AG08395 (cell line): ENCODE results near the gene DISC1.

Experiments
- DNase-seq: peaks from one replicate; pipeline ENCODE4 v3.0.0; 2012; ENCODE audit warnings: mixed read lengths, low spot score

Gene DISC1

GRCh38 chr1:231695439-231696255 is 69.1 kb downstream of the DISC1 start:
- peak; percentile 14 for DNase-seq

- no peak for DNase-seq
These were observed 73.2 kb downstream of the DISC1 start for GRCh38 chr1:231699784-231700183.

- DNase-seq = no peak
These were observed 74.7 kb downstream of the DISC1 start for GRCh38 chr1:231701306-231701705.

GRCh38 chr1:231702331-231702730 is 75.7 kb downstream of the DISC1 start:
- DNase-seq = no peak

GRCh38 chr1:231702804-231703203 is 76.2 kb downstream of the DISC1 start:
- peak; percentile 62 for DNase-seq

GRCh38 chr1:231705806-231706760 is 79.5 kb downstream of the DISC1 start:
- no peak for DNase-seq

GRCh38 chr1:231706934-231707333 is 80.3 kb downstream of the DISC1 start:
- DNase-seq = no peak

GRCh38 chr1:231707407-231707806 is 80.8 kb downstream of the DISC1 start:
- no peak for DNase-seq

- no peak for DNase-seq
These were observed 81.8 kb downstream of the DISC1 start for GRCh38 chr1:231708394-231708793.

GRCh38 chr1:231714440-231714839 is 87.8 kb downstream of the DISC1 start:
- no peak for DNase-seq

GRCh38 chr1:231715816-231716722 is 89.5 kb downstream of the DISC1 start:
- DNase-seq = no peak

- DNase-seq = no peak
These were observed 90.3 kb downstream of the DISC1 start for GRCh38 chr1:231716879-231717278.

GRCh38 chr1:231719485-231720183 is 93.0 kb downstream of the DISC1 start:
- DNase-seq = no peak

GRCh38 chr1:231720652-231721325 is 94.2 kb downstream of the DISC1 start:
- DNase-seq = no peak

GRCh38 chr1:231721436-231721835 is 94.8 kb downstream of the DISC1 start:
- DNase-seq = no peak

GRCh38 chr1:231722356-231722755 is 95.8 kb downstream of the DISC1 start:
- no peak for DNase-seq

GRCh38 chr1:231723146-231723545 is 96.6 kb downstream of the DISC1 start:
- no peak for DNase-seq

GRCh38 chr1:231724041-231724440 is 97.5 kb downstream of the DISC1 start:
- DNase-seq = no peak

- DNase-seq = peak; percentile 29
These were observed 98.5 kb downstream of the DISC1 start for GRCh38 chr1:231724876-231725647.

GRCh38 chr1:231727171-231727570 is 100.6 kb downstream of the DISC1 start:
- DNase-seq = no peak
